ENCODE measurements around the gene NLRC3.

Gene NLRC3

DNA sequence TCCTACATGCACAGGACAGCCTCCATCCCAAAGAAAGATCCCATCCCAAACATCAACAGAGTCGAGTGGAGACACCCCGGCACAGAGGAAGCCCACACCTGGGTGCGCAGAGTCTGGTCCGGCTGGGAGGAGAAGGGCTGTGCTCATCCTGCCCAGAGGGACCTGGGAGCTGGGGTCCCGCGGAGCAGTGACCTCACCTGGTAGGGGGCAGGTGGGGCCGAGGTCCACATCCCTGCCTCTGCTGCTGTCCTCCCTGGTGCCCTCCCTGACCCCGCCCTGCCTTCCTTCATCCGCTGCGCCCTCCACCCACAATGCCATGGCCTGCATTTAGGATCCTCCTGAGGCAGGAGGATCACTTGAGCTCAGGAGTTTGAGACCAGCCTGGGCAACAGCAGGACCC lies 84.8 kb downstream of the NLRC3 start:
- Histone ChIP-seq H3K4me1 (peaks cover 0 to 21% (median 15%) of the 10 kb centered on the region in 10 experiments; a peak in 12 of 20 replicates), H3K4me2 (no peak overlapping the region), H3K4me3 (no peak overlapping the region), H3K27me3 (no peaks in the 10 kb centered on the region), H3K27ac (no peak overlapping the region), H4K20me1 (peaks cover 0 to 29% (median 8%) of the 10 kb centered on the region in 11 experiments; a peak in 11 of 22 replicates), H3K9ac (no peak overlapping the region), H3K9me3 (replicated peaks in 1 of 11) (no peaks in the 10 kb centered on the region), H3K36me3 (peaks cover 5 to 11% (median 8%) of the 10 kb centered on the region in 11 experiments; a peak in 16 of 22 replicates)
- TF ChIP-seq Cebpa-rat (IDR thresholded peaks at IDR 0.05) = no peak

DNA sequence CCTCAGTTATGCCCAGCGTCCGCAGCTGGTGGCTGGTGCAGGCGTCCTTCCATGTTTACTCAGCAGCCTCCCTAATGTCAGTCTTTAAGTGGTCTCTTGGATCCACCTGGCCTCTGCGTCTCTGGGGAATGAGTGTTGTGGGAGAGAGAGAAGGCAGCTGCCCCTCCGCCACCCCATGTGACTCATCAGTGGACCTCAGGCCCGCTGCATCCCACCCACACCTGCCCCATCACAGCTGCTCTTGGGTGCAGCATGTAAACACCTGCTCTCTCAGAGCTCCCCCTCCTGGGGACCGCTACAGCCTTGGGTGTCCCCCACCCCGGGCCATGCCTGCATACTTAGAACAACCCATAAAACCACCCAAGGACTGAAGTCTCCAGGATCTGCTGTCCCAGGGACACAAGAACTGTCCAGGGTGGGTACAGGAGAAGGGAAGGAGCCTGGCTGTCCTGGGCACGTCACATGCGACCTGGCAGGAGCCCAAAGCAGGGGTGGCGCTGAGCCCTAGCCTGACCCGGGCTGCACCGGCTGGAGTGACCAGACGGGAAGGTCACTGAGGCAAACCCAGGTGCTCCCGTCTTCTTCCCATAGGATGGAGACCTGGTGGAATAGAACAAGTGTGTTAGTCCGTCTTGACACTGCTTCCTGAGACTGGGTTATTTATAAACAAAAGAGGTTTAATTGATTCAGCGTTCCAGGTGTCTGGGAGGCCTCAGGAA lies 86.1 kb downstream of the NLRC3 start:
- H3K4me1 ChIP-seq = peaks cover 0 to 21% (median 15%) of the 10 kb centered on the region in 10 experiments; a peak in 12 of 20 replicates
- H3K9ac ChIP-seq = no peak overlapping the region
- no peak for TF ChIP-seq Cebpa-rat (IDR thresholded peaks at IDR 0.05)
- no peak overlapping the region for H3K4me3 ChIP-seq
- peak overlapping the region in 3 of 11 experiments; percentile 12 to 29 (median 15); a peak in 5 of 22 replicates for H3K4me2 ChIP-seq
- H4K20me1 ChIP-seq = peaks cover 0 to 40% (median 19%) of the 10 kb centered on the region in 11 experiments; a peak in 12 of 22 replicates
- peaks cover 15 to 23% (median 21%) of the 10 kb centered on the region in 11 experiments for H3K36me3 ChIP-seq
- no peaks in the 10 kb centered on the region for H3K9me3 ChIP-seq (replicated peaks in 1 of 11)
- no peaks in the 10 kb centered on the region for H3K27me3 ChIP-seq
- H3K27ac ChIP-seq = no peak overlapping the region

All from BLaER1 treated with 17β-estradiol and CSF1 and Interleukin-3, amounts not matched to agents 10 nM and 100 nM (cell line).